ENCODE results near the gene GRIP1. TPM values are rescaled to one million over a fixed set of nuclear protein-coding genes. Genes with fewer than 3 reads are reported as not detected.

The GRIP1 gene
- total RNA-seq, 1 experiment from 2014 or later, result 22.5 TPM

- H3K36me3 Mint-ChIP-seq, result peaks cover 10% of the 10 kb centered on the region
- DNase-seq (ENCODE audit: low spot score) (no peak), ATAC-seq (no peak)
- POLR2A ChIA-PET, result no interaction called here
- H3K4me1 Mint-ChIP-seq, result no peaks in the 10 kb centered on the region
- H3K27me3 Mint-ChIP-seq (ENCODE audit: low read depth), result no peaks in the 10 kb centered on the region
- TF ChIP-seq ERG (CRISPR knock-in tag; IDR thresholded peaks at IDR 0.05), result no peak
- no peak for TF ChIP-seq ZNF423 (CRISPR knock-in tag; IDR thresholded peaks at IDR 0.05)
- TF ChIP-seq ZMAT4 (CRISPR knock-in tag; IDR thresholded peaks at IDR 0.05), result no peak
- no peak for TF ChIP-seq CDX4 (CRISPR knock-in tag; IDR thresholded peaks at IDR 0.05; ENCODE audit: borderline replicate concordance)
- TF ChIP-seq ZNF671 (CRISPR knock-in tag; IDR thresholded peaks at IDR 0.05), result no peak
- TF ChIP-seq MYBL2 (CRISPR knock-in tag; IDR thresholded peaks at IDR 0.05), result no peak
- TF ChIP-seq ZNF416 (CRISPR knock-in tag; IDR thresholded peaks at IDR 0.05), result no peak
- no peak for TF ChIP-seq USF1 (CRISPR knock-in tag; IDR thresholded peaks at IDR 0.05)
- H3K9me3 Mint-ChIP-seq, result no peaks in the 10 kb centered on the region
- CTCF ChIA-PET, result no interaction called here
- no peak overlapping the region for H3K27ac Mint-ChIP-seq
- no peak overlapping the region for H3K4me3 Mint-ChIP-seq
Measured at GRCh38 chr12:66319266-66319954, 359.5 kb downstream of the GRIP1 start.

- H3K4me3 Mint-ChIP-seq, result no peak overlapping the region
- H3K9me3 Mint-ChIP-seq, result no peaks in the 10 kb centered on the region
- CTCF ChIA-PET, result no interaction called here
- H3K4me1 Mint-ChIP-seq, result no peaks in the 10 kb centered on the region
- POLR2A ChIA-PET, result no interaction called here
- H3K36me3 Mint-ChIP-seq, result peaks cover 19% of the 10 kb centered on the region
- H3K27ac Mint-ChIP-seq, result no peak overlapping the region
- no peak for ATAC-seq
- no peaks in the 10 kb centered on the region for H3K27me3 Mint-ChIP-seq (ENCODE audit: low read depth)
- no peak for DNase-seq (ENCODE audit: low spot score)
- TF ChIP-seq ZSCAN18 (CRISPR knock-in tag; IDR thresholded peaks at IDR 0.05), result no peak
- no peak for TF ChIP-seq ARID4B (CRISPR knock-in tag; IDR thresholded peaks at IDR 0.05; ENCODE audit: borderline replicate concordance)
- TF ChIP-seq CTCF (IDR thresholded peaks at IDR 0.05), result no peak
- TF ChIP-seq RORB (CRISPR knock-in tag; IDR thresholded peaks at IDR 0.05), result no peak
- TF ChIP-seq PRRX2 (CRISPR knock-in tag; IDR thresholded peaks at IDR 0.05), result no peak
- TF ChIP-seq SMAD3 (CRISPR knock-in tag; IDR thresholded peaks at IDR 0.05; ENCODE audit: borderline replicate concordance), result no peak
- TF ChIP-seq NR1H2 (CRISPR knock-in tag; IDR thresholded peaks at IDR 0.05), result no peak
- TF ChIP-seq FOXP4 (CRISPR knock-in tag; IDR thresholded peaks at IDR 0.05), result no peak
- TF ChIP-seq SP1 (CRISPR knock-in tag; conservative IDR thresholded peaks at IDR 0.05), result no peak
- TF ChIP-seq ZNF232 (CRISPR knock-in tag; IDR thresholded peaks at IDR 0.05), result no peak
- no peak for TF ChIP-seq IRF2 (CRISPR knock-in tag; IDR thresholded peaks at IDR 0.05; ENCODE audit: borderline replicate concordance, low read depth)
- TF ChIP-seq GABPB1 (CRISPR knock-in tag; IDR thresholded peaks at IDR 0.05), result no peak
- no peak for TF ChIP-seq EMX1 (CRISPR knock-in tag; IDR thresholded peaks at IDR 0.05)
- TF ChIP-seq IRF1 (CRISPR knock-in tag; IDR thresholded peaks at IDR 0.05), result no peak
- no peak for TF ChIP-seq CBFB (CRISPR knock-in tag; IDR thresholded peaks at IDR 0.05; ENCODE audit: low read depth)
Measured at GRCh38 chr12:66314278-66314677, 364.6 kb downstream of the GRIP1 start.

Measured in WTC11 (cell line).